Dermis microvascular lymphatic vessel endothelial cell (primary cell): ENCODE data around the gene SH2D2A. TPM values are rescaled to one million over a fixed set of nuclear protein-coding genes. Genes with fewer than 3 reads are reported as not detected.

Experiments used
- DNase-seq, 2 donors: peaks; one replicate each; pipeline versions ENCODE4 v3.0.0 to v3.0.0-alpha.2; 2010; ENCODE audit warnings: low read depth in 2 of 2
- total RNA-seq: library from RNA; depleted of rRNA; stranded (reverse); fragments of >200 nt; gene quantifications from 2 replicates; pipeline ENCODE4 v1.2.1, GENCODE V29; 2014

SH2D2A gene
- total RNA-seq, 1 donor from 2014 or later = 0.13 TPM

- no peak for DNase-seq
Measured at GRCh38 chr1:156823210-156823790, 6.7 kb upstream of the SH2D2A start.

GRCh38 chr1:156822680-156823079 lies 6.0 kb upstream of the SH2D2A start:
- no peak for DNase-seq

- no peak for DNase-seq
Measured at GRCh38 chr1:156821801-156822200, 5.2 kb upstream of the SH2D2A start.

- no peak for DNase-seq
Measured at GRCh38 chr1:156815961-156816422, 656 bp downstream of the SH2D2A start.

- peak in 1 of 2 donors; percentile 44 for DNase-seq
Measured at GRCh38 chr1:156815307-156815826, 1.3 kb downstream of the SH2D2A start.

- peak in 1 of 2 donors; percentile 48 for DNase-seq
Measured at GRCh38 chr1:156814571-156815260, 1.9 kb downstream of the SH2D2A start.

DNA sequence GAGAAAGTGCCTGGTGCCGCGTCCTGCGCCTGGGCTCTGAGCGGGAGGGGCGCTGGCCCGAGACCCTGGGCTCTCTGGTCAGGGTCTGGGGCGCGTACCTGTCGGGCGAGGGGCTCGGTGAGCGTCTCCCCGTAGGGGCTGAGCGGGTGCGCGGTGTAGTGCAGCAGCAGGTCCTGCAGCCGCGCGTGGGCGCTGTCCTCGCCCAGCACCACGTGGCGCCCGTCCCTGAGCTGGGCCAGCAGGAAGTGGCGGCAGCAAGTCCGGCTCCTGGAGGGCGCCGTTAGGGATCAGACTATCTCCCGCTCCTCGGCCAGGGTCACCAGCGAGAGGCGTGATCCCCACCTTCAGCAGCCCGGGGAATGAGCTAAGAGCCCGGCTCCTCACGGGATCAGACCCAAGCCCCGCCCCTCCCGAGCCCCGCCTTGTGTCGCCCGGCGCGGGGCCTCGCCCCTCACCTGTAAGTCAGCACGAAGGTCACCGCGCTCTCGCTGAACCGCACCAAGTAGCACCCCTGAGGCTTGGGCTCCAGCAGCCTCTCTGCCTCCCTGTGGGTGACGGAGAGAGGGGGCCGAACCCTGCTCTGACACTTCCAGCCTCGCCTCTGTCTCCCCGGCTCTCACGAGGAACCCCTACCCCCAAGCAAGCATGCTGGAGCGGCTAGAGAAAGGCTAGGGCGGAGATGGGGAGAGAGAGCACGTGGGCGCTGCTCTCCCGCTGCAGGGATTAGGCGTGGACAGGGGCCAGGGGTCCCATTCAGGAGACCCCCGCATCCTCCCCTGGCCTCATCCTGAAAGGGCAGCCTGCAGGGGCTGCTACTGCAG lies 2.7 kb downstream of the SH2D2A start:
- peak in 1 of 2 donors; percentile 63 for DNase-seq

DNA sequence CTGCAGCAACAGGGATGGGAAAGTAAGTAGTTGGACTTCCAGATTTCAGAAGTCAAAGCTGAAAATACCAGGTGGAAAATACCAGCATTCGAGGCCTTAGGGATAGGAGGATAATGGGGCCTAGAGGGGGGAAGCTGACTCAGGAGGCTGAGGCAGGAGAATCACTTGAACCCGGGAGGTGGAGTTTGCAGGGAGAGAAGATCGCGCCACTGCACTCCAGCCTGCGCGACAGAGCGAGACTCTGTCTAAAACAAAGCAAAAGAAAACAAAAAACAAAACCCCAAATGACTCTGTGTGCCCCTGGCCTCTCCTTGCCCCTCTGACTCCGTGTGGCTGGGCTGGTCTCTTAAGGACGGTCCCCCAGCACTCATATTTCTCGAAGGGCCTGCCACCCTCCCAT lies 3.4 kb downstream of the SH2D2A start:
- no peak for DNase-seq

- DNase-seq = no peak
Measured at GRCh38 chr1:156812293-156812990, 4.2 kb downstream of the SH2D2A start.

DNA sequence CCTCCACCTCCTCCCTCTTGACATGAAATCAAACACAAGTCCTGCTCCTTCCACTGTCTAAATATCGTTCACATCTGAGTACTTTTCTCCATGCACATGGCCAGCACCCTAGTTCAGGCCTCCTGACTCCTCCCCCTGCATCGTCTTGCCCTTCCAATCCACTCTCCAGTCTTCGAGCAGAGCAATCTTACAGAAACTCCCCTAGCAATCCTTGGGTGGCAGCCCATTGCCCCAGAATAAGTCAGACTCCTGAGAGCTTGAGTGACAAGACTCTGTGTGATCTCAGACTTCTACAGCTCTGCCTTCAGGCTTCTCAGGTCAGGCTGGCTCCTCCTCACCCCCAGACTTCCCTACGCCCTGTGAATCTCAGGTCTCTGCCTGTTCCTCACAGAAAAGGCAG lies 5.5 kb downstream of the SH2D2A start:
- no peak for DNase-seq

GRCh38 chr1:156809711-156810366 lies 6.8 kb downstream of the SH2D2A start:
- DNase-seq = no peak

DNA sequence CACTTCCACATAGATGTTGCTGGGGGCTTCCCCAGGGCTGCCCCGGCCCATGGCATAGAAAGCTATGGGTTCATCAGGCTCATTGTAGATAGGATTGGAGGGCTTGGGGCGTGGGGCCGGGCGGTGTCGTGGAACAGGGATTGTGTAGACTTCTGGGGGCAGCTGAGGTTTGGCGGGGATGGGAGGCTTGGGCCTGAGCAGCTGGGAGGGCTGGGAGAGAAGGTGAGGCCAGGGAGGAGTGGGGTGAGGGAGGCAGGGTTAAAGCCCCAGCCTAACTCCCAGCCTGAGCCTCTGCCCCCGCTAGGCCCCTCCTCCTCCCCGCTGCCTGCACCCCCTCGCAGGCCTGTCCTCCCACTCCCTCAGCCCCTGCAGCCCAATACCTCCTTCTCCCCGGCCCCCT lies 7.4 kb downstream of the SH2D2A start:
- no peak for DNase-seq

GRCh38 chr1:156808186-156809030 lies 8.2 kb downstream of the SH2D2A start:
- no peak for DNase-seq

GRCh38 chr1:156807627-156808026 lies 9.0 kb downstream of the SH2D2A start:
- no peak for DNase-seq

GRCh38 chr1:156806512-156807440 lies 9.9 kb downstream of the SH2D2A start:
- DNase-seq = peak in 1 of 2 donors; percentile 67

- peak in 1 of 2 donors; percentile 37 for DNase-seq
Measured at GRCh38 chr1:156805766-156806511, 10.7 kb downstream of the SH2D2A start.

DNA sequence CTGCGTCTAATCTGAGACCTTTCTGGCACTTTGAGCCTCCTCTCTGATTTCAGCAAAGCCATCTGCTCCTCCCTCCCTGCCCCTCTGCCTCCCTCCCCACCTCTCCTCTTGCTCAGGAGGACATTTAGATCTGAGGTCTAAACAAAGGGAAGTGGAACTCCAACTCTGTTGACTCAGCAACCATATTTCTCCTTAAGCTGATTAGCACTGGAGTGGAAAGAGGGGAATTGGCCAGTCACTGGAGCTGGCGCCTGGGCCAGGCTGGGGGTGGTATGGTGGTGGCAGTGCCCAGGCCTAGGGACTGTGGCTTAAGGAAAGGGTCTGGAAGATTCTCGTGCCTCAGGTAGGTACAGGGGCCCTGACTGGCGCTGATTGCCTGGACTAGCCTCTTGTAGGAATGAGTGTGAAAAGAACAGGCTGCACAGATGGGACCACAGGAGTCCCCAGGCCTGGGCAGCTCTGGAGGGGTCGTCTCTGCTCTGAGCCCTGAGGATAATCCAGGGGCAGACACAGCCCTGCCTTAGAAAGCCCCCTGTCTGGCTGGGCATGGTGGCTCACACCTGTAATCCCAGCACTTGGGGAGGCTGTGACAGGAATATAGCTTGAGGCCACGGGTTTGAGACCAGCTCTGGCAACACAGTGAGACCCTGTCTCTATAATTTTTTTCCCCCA lies 11.9 kb downstream of the SH2D2A start:
- DNase-seq = no peak

DNA sequence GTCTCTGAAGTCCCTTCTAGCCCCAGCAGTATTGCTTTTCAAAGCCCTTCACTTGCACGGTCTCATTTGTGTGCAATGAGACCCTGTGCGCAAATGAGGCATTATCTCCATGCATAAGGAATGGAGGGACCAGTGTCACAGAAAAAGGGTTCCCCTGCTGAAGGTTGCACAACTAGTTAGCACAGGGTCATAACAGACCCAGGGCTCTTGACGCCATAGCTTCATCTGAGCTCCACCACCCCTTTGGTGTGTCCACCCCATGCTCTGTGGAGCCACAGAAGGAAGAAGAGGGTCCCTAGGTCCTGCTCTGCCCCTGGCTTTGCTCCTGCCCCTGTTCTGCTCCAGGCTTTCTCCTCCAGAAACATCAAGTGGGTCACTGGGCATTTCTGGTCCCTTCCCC lies 12.6 kb downstream of the SH2D2A start:
- DNase-seq = no peak
